Suppressor macrophage treated with lipopolysaccharide for 1 hour (primary cell): ENCODE data around the gene RAB42.
"Not testable (repeated sequence)": the region's sequence is repeated elsewhere in the genome, so short reads cannot be mapped to it uniquely, and the experiment has no call there.

Experiments
- DNase-seq, 3 donors: peaks; one replicate each; pipeline ENCODE4 v3.0.0-alpha.2; 2020 to 2022

The RAB42 gene

GRCh38 chr1:28586585-28587391 lies 5.3 kb upstream of the RAB42 start:
- not testable (repeated sequence) for DNase-seq

- DNase-seq, result peak; percentile 29 to 83 (median 61)
These were observed 431 bp downstream of the RAB42 start for GRCh38 chr1:28592321-28593071.

- DNase-seq, result not testable (repeated sequence)
These were observed 1.9 kb downstream of the RAB42 start for GRCh38 chr1:28593988-28594356.

DNA sequence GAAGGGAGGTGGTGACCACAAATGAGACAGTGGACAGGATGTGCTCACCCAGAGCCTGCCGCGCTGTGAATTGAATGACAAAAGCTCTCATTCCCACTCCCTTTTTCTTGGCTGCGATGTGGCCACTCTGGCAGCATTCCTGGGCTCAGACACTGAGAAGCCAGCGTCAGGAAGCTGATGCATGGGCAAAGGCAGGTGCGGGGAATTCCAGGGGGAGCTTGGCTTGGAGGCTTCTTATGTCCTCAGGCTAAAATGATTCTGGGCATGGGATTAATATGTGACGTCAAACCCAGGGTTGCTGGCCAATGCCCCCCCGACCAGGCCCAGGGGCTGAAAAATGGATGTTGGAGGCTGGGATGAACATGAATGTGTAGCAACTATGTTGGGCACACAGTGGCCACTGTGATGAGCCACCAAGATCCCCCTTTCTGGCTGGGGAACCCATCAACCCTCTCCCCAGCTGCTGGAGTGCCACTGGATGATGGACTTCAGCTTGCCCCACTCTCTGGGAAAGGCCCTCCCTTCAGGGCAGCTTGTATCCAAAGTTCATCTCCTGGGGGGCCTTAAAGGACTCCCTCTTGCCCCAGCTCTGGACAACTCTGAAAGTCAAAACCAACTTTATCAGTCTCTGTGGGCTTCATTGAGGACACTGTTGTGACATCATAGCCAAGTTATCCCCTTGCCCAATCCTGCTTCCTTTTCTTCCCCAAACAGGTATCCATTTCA lies 2.8 kb downstream of the RAB42 start:
- not testable (repeated sequence) for DNase-seq

- no peak for DNase-seq
These were observed 3.5 kb downstream of the RAB42 start for GRCh38 chr1:28595412-28596191.

DNA sequence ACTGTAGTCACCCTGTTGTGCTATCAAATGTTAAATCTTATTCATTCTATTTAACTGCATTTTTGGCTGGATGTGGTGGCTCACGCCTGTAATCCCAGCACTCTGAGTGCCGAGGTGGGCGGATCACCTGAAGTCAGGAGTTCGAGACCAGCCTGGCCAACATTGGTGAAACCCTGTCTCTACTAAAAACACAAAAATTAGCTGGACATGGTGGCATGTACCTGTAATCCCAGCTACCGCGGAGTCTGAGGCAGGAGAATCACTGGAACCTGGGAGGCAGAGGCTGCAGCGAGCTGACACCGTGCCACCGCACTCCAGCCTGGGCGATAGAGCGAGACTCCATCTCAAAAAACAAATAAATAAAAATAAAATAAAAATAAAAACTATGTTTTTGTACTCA lies 4.2 kb downstream of the RAB42 start:
- DNase-seq, result not testable (repeated sequence)

DNA sequence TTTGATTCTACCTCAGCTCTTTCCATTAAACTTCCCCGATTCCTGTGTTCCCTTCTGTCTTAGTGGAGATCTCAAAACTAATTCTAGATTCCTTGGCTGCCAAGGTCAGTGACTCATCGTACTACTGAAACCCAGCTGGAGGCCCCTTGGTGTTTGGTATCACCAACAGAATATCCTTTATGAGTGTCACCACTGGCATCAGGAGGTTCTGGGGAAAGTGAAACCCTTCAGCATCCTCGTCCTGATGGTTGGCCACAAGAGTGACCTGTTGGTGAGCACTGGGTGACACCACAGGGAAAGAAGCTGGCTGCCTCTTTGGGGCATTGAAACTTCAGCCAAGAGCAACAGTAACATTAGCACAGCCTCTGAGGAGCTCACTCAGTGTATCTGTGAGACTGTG lies 9.6 kb downstream of the RAB42 start:
- DNase-seq, result peak in 2 of 3 donors; percentile 16 to 26

DNA sequence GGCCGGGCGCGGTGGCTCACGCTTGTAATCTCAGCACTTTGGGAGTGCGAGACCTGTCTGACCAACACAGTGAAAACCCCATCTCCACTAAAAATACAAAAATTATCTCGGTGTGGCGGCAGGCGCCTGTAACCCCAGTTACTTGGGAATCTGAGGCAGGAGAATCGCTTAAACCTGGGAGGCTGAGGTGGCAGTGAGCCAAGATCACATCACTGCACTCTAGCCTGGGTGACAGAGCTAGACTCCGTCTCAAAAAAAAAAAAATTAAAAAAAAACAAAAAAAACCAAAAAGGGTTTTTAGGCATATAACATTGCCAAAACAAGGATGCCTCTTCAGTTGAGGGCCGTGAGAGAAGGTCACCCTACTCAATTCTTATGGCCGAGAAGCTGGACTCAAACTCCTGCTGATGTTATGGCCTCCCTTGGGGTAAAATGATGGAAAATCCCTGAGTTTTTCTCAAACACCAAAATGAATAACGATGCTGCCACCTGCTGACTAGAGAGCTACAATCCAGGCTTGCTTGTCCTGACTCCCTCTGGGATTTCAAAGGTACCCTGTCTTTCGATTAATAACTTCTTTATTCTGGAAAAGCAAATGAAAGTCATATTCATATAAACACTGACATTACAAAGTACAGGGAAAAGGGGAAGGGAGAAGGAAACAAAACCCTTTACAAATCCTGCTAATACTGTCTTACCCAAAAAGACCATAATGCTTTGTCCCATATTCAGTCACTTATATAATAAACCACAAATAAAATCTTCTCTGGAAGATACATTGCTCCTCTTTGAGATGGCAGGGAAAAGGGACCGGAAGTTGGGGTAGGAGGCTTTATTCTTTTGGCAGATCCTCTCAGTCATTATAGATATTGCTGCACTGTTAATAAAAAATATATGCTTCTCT lies 10.7 kb downstream of the RAB42 start:
- DNase-seq, result peak; percentile 83 to 93 (median 90)

- DNase-seq, result no peak
These were observed 12.3 kb downstream of the RAB42 start for GRCh38 chr1:28604411-28604810.

- DNase-seq, result no peak
These were observed 12.9 kb downstream of the RAB42 start for GRCh38 chr1:28604962-28605361.

DNA sequence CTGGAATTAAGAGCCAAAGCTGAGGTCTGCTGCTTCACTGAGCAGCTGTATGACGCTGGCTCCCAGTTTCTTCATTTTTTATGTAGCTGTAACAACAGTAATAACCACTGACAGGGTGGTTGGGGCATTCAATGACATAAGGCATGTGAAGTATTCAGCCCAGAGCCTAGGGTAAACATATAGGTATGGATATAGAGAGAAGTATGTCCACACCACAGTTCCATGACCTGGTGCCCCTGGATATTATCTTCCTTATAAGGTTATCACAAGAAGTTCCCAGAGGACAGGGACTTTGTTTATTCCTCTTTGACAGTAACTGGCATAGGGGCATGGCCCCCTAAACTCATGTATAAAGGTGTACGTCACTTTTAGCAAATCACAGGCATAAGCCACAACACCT lies 14.7 kb downstream of the RAB42 start:
- no peak for DNase-seq

DNA sequence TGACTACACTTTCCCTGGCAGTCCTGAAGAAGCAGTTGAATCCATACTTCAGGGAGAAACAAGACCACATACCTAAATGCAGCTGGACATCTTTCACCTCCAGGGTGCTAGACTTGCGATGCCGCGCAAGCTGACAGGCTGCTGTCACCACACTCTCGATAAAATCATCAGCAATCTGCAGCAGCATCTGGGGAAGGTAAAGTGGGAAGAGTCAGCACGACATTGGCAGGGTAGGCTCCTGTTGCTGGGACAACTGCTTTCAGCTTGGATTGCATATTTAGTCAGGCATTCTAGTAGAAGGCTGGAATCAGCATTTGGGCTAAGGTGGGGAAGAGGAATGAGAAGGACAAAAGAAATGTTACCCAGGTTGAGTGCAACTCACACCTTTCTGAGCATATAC lies 21.1 kb downstream of the RAB42 start:
- no peak for DNase-seq

- DNase-seq, result no peak
These were observed 39.6 kb downstream of the RAB42 start for GRCh38 chr1:28631713-28632112.

DNA sequence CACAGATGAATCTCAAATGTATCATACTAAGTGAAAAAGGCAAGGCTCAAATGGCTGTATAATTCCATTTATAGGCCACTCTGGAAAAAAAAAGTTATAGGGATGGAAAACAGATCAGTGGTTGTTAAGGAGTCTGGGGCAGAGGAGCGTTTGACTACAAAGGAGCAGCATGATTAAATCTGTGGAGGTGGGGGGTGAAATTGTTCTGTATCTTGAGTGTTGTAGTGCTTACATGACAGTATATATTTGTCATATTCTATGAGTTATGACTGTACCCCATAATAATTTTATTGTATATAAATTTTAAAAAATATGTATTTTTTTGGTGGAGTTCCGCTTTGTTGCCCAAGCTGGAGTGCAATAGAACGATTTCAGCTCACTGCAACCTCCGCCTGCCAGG lies 40.5 kb downstream of the RAB42 start:
- DNase-seq, result no peak

GRCh38 chr1:28640766-28641165 lies 48.7 kb downstream of the RAB42 start:
- DNase-seq, result peak in 1 of 3 donors; percentile 27

GRCh38 chr1:28642056-28642846 lies 50.2 kb downstream of the RAB42 start:
- peak; percentile 17 to 29 (median 22) for DNase-seq

GRCh38 chr1:28642847-28643635 lies 51.0 kb downstream of the RAB42 start, which contains the start of gene TAF12:
Gene TAF12, minus strand, starts transcription at chr1:28643067. Its CDS starts 20,986 bp downstream, at chr1:28622081.
- DNase-seq, result peak; percentile 97 to 98 (median 98)

DNA sequence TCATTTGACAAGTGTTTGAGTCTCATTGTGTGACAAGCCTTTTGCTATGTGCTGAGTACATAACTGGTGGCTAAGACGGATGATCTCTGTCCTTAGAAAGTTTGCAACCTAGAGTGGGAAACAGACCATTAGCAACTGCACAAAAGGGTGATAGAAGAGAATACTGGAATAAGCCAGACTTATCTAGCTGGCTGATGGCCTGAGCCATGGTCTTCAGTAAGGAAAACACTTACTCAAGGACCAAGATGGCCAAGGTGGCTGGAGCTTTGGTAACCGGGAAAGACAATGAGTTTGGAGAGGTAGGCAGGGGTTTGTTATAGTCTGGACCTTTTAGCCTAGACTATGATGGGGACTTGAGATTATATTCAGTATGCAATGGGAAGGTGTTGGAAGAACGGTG lies 52.4 kb downstream of the RAB42 start:
- no peak for DNase-seq
